Measurements from ENCODE around the gene TMIE.
A peak's percentile ranks its signal among the peaks of the same experiment; 100 is the strongest.
"Not testable (repeated sequence)": the region's sequence is repeated elsewhere in the genome, so short reads cannot be mapped to it uniquely, and the experiment has no call there.

Gene TMIE

DNA sequence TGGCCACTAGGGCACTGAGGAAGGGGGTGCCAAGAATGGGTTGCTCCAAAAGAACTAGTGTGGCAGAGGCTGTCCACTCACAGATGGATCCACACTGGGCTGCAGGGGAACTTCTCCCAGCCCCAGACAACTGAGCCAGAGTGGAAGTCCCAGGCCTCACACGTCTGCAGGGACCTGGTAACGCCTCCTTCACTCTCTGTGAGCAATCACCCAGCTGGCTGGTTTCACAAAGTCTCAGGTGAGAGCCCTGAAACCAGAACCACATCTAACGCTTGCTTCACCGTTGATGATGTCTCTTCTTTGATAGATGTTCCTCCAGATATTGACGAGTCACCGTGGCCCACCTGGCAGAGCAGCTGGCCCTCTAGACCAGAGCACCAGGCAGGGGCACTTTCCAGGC lies 51.9 kb downstream of the TMIE start:
- H3K4me1 Mint-ChIP-seq, H3K9me3 Mint-ChIP-seq, CTCF ChIA-PET, H3K36me3 Mint-ChIP-seq, H3K27ac Mint-ChIP-seq, H3K4me3 Mint-ChIP-seq: not testable (repeated sequence)
- DNase-seq: peak; percentile 55
- H3K27me3 Mint-ChIP-seq: peaks cover 41% of the 10 kb centered on the region

- Mint-ChIP-seq H3K27ac (no peak overlapping the region), H3K27me3 (peaks cover 41% of the 10 kb centered on the region), H3K36me3 (no peaks in the 10 kb centered on the region), H3K4me3 (no peak overlapping the region), H3K9me3 (no peaks in the 10 kb centered on the region), H3K4me1 (peaks cover 10% of the 10 kb centered on the region)
- no peak for DNase-seq
- CTCF ChIA-PET: no interaction called here
Measured at GRCh38 chr3:46755646-46756045, 54.5 kb downstream of the TMIE start.

DNA sequence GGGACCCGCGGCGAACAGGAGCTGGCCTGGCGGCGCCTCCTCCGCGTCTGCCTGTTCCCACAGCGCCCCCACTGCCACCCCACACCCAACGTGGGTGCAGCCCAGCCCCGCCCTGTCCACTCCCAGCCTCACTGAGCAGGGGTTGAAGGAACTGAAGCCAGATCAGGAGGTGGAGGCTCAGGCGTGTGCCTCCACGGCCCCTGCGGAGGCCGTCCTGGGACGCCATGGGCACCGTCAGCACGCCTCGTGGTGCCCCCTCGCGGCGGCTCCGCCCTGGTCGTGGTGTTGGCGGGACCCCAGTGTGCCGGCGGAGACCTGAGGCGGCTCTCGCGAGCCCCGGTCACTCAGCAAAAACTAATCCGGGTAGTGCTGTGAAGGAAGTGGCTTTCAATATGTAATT lies 55.5 kb downstream of the TMIE start:
- H3K27me3 Mint-ChIP-seq: peaks cover 50% of the 10 kb centered on the region
- peaks cover 10% of the 10 kb centered on the region for H3K4me1 Mint-ChIP-seq
- H3K27ac Mint-ChIP-seq: no peak overlapping the region
- no peak overlapping the region for H3K4me3 Mint-ChIP-seq
- no peak for DNase-seq
- CTCF ChIA-PET: no interaction called here
- no peaks in the 10 kb centered on the region for H3K36me3 Mint-ChIP-seq
- no peaks in the 10 kb centered on the region for H3K9me3 Mint-ChIP-seq

DNA sequence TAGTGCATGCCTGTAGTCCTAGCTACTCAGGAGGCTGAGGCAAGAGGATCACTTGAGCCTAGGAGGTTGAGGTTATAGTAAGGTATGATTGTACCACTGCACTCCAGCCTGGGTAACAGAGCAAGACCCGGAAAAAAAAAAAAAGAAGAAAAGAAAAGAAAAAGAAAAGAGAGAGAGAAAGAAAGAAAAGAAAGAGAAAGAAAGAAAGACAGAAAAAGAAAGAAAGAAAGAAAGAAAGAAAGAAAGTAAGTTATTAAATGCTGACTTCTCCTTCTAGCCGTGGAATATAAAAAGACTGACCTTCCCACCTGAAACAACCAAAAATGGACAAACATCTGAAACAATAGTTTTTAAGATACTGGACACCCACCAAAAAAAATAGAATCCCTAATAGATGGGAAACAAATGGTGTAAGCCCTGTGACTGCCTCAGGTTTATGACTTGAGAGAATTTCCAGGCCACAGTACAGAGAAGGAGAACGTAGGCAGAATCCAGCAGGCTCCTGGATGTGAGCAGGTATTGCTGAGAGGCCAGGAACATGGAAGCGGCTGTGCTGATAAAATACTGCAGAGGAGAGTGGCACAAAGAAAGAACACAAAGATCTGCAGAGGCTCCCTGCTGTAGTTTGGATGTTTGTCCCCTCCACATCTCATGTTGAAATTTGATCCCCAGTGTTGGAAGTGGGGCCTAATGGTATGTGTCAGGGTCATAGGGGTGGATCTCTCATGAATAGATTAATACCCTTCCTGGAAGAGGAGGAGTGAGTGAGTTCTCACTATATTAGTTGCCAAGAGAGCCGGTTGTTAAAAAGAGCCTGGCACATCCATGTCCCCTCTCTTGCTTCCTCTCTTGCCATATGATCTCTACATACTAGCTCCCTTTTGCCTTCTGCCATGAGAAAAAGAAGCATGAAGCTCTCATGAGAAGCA lies 58.3 kb downstream of the TMIE start:
- Mint-ChIP-seq H3K36me3 (peaks cover 4% of the 10 kb centered on the region), H3K9me3 (peaks cover 11% of the 10 kb centered on the region), H3K4me3 (no peak overlapping the region), H3K4me1 (no peaks in the 10 kb centered on the region), H3K27me3 (peaks cover 43% of the 10 kb centered on the region), H3K27ac (no peak overlapping the region)
- CTCF ChIA-PET: no interaction called here
- no peak for DNase-seq
